NCI-H446 (cell line): ENCODE data around the gene SLC35F6.
A peak's percentile ranks its signal among the peaks of the same experiment; 100 is the strongest.
"Not testable (repeated sequence)": the region's sequence is repeated elsewhere in the genome, so short reads cannot be mapped to it uniquely, and the experiment has no call there.

Experiments used
- DNase-seq, 2 experiments: peaks; one replicate each; lab custom pipeline; 2025; lab: John Stamatoyannopoulos, UW

SLC35F6 gene

DNA sequence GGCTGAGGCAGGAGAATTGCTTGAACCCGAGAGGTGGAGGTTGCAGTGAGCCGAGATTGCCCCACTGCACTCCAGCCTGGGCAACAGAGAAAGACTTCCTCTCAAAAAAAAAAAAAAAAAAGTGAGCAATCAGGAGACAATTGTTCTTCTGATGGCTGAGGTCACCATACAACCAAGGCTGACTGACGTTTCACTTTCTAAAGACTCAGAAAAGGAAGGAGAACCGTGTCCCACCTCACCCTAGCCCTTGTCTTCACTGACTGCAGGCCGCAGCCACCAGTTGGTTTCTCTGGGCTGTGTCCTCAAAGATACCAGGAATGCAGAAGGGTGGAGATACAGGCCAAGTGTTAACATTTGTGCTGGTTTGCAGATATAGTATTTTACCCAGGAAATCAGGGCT lies 7.7 kb upstream of the SLC35F6 start:
- DNase-seq, result no peak

DNA sequence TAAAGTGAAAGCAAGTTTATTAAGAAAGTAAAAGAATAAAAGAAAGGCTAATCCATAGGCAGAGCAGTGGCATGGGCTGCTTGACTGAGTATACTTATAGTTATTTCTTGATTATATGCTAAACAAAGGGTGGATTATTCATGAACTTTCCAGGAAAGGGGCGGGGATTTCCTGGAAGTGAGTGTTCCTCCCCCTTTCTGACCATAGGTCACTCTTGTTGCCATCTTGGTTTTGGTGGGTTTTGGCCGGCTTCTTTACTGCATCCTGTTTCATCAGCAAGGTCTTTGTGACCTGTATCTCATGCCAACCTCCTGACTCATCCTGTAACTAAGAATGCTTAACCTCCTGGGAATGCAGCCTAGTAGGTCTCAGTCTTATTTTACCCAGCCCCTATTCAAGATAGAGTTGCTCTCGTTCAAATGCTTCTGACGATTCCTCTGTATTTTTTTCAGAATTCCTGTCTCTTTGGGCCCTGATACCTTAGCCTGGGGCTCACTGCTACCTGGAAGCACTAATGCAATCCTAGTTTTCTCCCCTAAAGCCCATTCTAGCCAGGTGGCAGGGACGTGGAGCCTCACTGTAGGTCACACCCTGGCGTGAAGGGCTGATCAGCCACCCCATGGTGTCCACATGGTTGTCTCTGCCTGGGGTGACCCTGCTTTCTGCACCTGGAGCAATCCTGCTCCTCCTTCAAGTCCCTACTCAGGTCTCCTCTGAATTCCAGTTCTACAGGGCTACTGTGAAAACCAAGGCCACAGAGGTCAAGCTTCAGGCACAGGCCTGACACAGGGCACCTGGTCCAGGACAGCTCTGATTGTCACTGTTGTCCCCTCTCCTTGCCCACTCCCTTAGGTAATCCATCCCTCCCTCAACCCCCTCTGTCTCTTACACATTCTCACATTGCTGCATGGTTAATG lies 6.0 kb upstream of the SLC35F6 start:
- DNase-seq, result no peak

DNA sequence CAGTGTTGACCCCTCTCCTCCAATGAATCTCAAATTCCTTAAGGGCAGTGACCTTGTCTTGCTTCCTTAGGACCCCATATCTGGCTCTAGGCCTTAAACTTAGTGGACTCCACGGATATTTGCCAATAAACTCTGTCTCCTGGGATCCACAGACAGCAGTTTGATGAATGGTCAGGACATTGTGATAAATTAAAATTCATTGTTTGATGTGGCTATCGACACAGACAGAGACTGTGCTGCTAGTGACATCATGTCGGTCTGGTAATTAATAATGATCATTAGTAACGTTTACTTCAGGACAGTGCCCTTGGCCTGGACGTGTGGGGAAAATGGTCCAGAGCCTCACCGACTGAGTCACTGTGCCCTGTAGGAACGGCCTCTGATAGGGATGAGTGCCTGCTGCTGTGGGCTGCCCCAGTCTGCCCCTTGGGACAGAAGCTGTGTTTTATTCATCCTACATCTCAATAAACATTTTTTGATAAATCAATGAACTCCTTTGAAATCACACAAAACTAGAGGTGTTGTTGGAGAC lies 5.2 kb upstream of the SLC35F6 start:
- no peak for DNase-seq

DNA sequence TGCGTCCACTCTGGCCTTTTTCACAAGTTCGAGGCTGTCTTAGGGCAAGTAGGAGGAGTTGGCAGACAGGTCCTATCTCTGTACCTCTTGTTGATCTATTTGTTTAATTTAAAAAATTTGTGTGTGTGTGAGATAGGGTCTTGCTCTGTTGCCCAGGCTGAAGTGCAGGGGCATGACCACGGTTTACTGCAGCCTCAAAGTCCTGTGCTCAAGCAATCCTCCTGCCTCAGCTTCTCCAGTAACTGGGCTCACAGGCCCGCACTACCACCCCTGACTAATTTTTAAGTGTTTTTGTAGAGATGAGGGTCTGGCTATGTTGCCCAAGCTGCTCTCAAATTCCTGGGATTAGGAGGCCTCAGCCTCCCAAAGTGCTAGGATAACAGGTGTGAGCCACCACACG lies 4.2 kb upstream of the SLC35F6 start:
- no peak for DNase-seq

DNA sequence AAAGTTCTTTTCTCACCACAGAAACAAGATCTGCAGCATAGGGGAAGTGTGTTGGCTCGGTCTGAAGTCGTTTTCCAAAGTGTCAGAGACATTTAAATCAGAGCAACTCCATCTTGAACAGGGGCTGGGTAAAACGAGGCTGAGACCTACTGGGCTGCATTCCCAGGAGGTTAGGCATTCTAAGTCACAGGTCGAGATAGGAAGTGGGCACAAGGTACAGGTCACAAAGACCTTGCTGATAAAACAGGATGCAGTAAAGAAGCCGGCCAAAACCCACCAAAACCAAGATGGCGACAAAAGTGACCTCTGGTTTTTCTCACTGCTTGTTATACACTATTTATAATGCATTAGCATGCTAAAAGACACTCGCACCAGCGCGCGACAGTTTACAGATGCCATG lies 3.1 kb upstream of the SLC35F6 start:
- DNase-seq, result not testable (repeated sequence)

DNA sequence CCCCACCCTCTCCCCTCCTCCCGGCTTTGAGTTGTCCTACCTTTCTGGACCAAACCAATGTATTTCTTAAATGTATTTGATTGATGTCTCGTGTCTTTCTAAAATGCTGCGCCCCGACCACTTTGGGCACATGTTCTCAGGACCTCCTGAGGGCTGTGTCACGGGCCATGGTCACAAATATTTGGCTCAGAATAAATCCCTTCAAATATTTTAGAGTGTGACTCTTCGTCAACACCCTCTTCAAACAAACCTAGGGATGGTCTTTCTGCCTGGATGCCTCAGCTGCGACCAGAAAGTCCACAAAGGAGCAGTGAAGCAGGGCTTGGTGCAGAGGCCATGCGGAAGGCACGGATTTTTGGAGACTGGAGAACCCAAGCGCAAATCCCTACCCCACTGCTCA lies 1.1 kb upstream of the SLC35F6 start:
- DNase-seq, result no peak

DNA sequence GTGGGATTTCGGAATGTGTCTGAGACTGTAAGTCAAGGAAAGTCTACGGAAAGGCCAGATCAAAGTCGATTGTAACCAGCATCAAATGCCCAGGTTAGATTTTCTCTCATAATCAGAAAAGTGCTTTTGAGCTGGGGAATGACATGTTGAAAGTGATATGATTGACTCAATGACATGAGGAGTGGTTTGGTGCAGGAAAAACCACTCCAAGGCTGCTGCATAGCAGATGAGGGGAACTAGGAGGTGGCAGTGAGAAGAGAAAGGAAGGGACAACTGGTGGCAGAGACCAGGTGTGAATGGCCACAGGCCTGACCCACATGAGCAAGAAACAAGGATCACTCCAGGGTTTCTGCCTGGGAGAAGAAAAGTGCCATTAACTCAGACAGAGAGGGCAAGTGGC lies 822 bp downstream of the SLC35F6 start:
- no peak for DNase-seq

DNA sequence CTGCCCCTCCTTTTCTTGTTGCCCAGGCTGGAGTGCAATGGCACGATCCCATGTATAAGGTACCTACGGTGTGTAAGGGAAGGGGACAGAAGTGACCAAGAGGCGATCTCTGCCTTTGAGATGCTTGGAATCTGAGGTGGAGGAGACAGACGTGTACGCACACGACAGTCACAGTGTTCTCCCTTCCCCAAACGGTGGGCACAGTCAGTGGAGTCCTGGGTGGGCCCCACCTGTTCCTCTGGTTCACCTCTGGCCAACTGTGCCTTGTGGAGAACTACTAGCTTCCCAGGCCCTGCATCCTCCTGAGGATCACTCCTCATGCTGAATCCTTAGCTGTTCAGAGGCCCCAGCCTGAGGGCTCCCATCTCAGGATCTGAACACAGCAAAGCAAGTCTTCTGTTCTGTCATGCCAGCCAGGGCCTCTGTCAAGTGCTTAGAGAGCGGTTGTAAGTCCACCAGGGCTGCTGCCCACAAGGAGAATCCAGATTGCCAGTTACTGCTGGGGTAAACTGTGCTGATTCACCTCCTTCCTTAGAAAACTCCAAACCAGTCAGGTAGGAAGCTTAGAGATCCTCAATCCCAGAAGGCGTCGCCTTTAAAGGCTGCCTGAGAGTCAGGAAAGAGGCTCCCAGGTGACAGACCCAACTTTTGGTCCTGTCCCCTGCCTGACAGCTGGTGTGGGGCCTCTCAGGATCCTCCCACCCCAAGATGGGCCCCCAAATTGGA lies 1.6 kb downstream of the SLC35F6 start:
- no peak for DNase-seq

DNA sequence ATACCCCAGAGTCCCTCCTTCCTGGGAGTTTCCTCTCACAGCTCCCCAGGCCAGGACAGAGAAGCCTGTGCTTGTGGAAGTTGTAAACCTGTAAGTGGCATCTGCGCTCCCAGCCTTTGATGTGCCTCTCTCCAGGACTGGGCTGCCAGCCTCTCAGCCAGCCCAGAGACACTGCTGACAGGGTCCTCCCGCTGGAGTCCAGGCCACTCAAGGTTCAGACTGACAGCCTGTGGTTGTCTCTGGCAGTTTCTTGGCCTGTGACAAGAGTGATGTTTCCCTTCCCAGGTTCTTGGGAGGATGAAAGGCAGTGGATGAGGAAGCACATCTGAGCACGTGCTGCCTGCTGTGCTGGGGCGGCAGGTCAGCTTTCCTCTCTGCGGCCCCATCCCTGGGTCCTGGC lies 3.0 kb downstream of the SLC35F6 start:
- DNase-seq, result peak; percentile 14 to 39

DNA sequence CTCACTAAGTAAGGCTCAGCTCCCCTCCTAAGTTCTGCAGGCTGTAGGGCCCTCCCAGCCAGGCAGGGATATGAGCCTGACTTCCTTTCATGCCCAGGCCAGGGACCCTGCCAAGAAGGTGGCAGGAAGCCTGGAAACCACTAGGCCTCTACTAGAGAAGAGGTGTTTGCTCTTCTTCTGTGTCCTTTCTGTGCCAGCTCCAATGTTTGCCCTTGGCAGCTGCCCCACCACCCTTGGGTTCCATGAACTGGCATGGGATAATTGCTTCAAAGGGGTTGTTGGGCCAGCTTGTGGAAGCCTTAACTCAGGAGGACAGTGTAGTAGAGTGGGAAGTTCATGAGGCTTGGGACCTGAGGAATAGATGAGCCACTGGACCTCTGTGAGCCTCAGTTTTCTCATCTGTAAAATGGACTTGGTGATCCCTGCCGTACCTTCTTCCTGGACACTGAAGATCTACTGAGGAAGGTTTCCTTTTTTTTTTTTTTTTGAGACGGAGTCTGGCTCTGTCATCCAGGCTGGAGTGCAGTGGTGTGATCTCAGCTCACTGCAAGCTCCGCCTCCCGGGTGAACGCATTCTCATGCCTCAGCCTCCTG lies 3.9 kb downstream of the SLC35F6 start:
- peak; percentile 66 to 84 for DNase-seq

DNA sequence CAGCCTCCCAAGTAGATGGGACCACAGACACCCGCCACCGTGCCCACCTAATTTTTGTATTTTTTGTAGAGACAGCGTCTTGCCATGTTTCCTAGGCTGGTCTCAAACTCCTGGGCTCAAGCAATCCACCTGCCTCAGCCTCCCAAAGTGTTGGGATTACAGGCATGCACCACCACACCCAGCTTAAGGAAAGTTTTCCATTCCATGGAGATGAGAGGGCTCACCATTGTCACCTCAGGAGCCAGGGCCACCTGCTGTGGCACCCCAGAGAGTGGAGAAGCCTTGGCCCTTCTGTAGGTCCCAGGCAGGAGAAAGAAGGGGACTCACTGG lies 4.6 kb downstream of the SLC35F6 start:
- DNase-seq, result no peak

DNA sequence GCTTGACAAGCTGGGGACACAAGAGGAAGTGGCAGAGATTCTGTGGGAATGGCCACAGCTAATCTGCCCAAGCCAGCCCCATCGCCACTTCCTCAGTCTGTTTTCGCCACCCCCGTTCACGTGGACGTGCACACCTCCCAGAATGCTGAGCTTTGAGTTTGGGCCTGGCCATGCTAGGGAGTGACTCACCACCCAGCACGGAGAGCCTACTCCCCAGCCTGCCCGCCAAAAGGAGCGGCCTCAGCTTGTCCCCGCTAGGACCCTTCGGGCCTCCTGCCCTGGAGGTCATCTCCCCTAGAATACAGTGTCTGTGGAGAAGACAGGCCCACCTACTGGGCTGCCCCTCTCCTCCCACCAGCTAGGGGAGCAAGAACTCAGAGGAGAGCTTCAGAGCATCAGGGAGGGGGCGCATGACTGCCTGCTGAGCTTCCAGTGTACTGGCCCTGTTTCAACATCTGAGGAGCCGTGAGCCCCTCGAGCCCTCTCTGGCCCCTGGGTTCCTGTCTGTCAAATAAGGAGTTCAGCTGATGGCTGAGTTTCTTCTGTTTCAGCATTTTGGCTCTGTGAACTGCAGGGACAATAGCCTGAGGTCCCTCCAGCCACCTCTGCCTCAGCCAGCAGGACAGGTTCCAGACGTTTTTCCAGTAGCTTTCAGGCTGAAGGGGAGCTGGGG lies 5.1 kb downstream of the SLC35F6 start:
- peak in 1 of 2 experiments; percentile 32 for DNase-seq

DNA sequence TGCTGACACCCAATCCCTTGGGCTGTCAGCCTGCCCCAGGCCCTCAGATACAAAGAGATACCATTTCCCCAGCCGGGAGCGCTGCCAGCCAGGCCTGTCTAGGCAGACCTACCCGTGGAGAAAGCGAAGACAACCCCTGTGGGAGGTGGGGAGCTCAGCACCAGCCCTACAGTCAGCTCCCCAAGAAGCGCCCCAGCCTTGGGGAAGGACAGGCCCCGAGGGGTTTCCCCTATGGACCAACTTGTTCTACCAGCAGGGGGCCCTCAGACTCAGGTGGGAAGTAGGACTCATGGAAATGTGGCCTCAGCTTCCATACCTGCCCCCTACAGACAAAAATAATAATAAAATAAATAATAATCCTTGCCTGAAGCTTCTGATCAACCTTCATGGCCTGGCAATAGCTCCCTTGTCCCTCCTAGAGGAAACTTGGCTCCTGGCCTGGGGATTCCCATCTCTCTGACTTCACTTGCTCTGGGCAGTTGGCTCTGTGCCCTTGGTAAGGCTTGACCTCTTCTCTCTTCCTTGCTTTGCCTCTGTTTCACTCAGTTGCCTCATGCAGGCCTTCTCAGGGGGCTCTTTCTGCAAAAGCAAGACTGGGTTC lies 7.0 kb downstream of the SLC35F6 start:
- peak in 1 of 2 experiments; percentile 53 for DNase-seq

DNA sequence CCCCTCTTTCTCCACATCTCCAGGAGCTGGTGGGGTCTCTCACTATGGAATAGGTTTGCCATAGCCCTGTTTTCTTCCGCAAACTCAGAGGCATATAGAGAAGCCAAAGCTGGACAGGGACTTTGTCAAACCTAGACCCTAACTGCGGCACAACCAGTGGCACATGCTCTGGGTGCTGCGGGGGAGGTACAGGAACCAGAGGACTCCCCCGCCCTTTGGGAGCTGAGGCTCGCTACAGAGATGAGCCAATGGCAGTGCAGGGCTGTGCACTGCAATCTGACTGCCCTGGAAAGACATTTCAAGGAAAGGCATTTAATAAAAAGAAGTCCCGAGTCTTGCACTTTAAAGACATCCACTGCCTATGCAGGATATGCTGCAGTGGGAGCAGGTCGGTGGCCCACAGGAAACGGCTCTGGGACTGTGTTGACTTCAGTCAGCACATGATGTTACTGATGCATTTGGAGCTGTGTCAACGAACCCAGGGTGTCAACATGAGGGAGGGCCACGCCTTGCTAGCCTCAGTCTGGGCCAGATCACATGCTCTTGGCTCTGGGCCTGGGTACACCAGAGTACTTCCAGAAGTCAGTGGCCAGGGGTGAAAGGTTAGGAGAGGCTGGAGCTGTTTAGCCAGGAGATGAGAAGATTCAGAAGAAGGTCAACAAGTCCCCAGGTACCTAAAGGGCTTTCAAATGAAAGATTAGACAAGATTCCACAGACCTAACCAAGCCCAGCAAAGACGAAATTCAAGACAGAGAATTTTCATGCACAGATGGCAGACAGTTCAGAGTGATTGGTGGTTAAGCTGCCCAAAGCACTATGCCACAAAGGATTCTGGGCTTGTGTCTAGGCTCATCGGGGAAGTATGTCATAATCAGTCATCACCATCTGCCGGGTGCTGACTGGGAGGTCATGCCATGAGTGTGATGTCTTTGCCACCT lies 8.2 kb downstream of the SLC35F6 start:
- peak; percentile 91 to 93 for DNase-seq

DNA sequence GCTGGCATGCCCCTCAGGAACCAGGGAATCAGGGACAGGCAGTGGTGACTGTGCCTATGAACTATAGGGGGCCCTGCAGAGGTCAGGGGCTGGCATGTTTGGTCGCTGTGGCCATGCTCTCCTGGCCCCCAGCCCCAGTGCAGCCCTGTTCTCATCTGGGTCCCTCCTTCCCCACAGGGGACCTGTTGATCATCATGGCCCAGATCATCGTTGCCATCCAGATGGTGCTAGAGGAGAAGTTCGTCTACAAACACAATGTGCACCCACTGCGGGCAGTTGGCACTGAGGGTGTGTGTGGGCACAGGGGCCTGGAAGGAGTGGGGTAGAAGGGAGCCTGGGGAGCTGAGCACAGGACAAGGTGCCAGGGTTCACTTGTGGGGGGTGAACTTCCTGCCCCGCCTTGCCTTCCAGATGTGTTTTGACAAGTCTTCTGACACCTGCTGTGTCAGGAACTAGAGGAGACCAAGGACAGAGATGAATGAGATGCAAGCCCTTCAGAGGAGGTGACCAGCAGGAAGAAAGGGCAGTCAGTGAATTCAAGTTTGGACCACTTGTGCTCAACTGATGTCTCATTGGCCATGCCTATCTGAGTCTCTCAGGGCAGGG lies 12.2 kb downstream of the SLC35F6 start:
- no peak for DNase-seq

DNA sequence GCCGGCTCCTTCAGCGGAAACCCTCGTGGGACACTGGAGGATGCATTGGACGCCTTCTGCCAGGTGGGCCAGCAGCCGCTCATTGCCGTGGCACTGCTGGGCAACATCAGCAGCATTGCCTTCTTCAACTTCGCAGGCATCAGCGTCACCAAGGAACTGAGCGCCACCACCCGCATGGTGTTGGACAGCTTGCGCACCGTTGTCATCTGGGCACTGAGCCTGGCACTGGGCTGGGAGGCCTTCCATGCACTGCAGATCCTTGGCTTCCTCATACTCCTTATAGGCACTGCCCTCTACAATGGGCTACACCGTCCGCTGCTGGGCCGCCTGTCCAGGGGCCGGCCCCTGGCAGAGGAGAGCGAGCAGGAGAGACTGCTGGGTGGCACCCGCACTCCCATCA lies 14.0 kb downstream of the SLC35F6 start:
- no peak for DNase-seq

DNA sequence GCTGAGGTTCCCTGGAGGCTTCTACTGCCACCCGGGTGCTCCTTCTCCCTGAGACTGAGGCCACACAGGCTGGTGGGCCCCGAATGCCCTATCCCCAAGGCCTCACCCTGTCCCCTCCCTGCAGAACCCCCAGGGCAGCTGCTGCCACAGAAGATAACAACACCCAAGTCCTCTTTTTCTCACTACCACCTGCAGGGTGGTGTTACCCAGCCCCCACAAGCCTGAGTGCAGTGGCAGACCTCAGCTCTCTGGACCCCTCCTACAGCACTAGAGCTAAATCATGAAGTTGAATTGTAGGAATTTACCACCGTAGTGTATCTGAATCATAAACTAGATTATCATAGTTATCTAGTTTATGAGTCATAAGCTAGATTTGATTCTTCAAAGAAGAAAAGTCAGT lies 14.4 kb downstream of the SLC35F6 start:
- no peak for DNase-seq

DNA sequence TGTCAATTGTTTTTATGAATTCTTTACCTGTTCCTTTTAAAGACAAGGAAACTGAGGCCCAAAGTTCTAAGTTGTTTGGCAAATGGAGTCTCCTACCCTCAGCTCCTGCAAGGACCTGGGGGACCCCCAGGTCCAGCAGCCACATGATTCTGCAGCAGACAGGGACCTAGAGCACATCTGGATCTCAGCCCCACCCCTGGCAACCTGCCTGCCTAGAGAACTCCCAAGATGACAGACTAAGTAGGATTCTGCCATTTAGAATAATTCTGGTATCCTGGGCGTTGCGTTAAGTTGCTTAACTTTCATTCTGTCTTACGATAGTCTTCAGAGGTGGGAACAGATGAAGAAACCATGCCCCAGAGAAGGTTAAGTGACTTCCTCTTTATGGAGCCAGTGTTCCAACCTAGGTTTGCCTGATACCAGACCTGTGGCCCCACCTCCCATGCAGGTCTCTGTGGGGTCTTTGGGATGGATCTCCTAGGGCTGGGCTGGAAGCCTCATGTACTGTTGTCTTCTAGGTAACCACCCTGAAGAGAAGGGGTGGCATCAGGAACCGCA lies 16.2 kb downstream of the SLC35F6 start:
- no peak for DNase-seq

DNA sequence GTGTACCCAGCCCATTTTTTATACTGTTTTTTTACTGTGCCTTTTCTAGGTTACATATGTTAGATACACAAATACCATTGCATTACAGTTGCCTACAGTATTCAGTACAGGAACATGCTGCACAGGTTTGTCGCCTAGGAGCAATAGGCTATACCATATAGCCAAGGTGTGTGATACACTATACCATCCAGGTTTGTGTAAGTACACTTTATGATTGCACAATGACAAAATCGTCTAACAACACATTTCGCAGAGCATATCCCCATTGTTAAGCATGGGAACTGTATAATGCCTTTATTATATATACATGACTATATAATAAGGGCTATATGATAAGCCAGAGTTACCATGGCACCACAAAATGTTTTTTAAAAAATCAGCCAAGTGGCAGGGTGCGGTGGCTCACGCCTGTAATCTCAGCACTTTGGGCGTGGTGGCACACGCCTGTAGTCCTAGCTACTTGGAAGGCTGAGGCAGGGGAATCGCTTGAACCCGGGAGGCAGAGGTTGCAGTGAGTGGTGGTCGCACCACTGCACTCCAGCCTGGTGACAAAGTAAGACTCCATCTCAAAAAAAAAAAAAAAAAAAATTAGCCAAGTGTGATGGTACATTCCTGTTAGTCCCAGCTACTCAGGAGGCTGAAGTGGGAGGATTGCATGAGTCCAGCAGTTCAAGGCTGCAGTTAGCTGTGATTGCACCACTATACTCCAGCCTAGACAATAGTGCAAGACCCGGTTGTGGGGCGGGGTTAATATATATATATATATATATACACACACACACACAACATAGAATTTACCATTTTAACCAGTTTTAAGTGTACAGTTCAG lies 19.0 kb downstream of the SLC35F6 start:
- no peak for DNase-seq
